Anterior cingulate cortex (tissue), 58 donors: Measurements from ENCODE around the gene AFG3L2.
A peak's percentile ranks its signal among the peaks of the same experiment; 100 is the strongest.

ENCODE experiments used
- DNase-seq, 58 donors: peaks; one replicate each; lab custom pipeline; 2025; lab: John Stamatoyannopoulos, UW

Gene AFG3L2

DNA sequence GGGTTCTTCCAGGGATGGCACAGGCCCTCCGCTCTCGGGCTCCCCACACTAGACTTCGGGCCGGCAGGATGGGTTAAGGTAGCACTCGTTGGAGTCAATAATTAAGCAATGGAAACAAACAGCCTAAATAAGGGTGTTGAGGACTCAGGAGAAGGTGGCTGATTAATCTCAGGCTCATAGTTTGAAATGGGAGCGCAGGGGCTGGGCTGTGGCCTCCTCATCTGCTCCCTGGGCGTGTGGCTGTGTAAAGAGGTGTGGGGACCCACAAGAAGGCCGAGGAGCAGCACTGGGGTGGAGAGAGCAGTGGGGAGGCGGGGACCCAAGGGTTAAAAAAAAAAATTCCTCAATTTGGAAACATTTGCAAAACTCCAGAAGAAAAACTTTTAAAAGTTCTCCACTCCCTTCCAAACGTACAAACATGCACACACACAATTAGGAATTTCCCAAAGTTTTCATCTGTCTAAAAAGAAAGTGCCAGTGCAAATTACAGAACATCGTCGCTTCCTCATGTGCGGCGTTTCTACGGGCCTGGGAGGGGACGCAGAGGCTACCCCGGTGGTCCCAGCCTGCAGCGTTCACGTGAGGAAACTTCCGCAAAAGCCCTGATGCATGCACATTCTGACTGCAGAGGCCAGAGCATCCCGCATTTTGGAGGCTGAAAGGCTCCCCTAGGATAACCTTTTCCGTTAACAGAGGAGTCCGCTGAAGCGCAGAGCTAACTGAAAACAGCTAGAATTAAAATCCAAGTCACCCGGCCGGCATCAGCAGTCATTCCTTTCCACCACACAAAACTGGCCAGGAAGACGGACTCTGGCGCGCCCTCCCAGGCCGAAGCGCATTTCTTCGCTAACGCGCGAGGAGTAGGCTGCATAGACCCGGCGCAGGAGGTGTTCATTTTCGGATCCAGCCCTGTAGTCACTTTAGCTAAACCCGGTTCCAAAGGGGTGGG lies 70.0 kb downstream of the AFG3L2 start:
- DNase-seq = no peak

- no peak for DNase-seq
These were observed 70.9 kb downstream of the AFG3L2 start for GRCh38 chr18:12305930-12306629.

DNA sequence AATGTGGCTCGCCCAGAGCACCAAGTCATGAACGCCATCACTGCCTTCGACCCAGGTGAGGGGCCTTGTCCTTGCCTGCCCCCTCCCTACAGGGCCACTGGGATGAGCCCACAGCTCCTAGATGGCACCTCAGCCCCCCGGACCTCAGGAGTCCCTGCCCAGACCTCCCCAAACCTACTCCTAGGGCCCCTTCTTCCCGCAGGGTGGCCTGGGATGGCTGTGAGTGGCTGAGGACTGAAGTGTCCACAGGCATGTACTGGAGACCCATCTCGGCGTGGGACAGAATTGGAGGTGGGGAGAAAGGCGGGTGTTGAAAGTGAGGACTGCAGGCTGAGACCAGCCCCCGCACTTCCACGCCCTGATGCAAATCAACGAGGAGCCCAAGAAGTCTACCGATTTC lies 71.8 kb downstream of the AFG3L2 start:
- DNase-seq = no peak

DNA sequence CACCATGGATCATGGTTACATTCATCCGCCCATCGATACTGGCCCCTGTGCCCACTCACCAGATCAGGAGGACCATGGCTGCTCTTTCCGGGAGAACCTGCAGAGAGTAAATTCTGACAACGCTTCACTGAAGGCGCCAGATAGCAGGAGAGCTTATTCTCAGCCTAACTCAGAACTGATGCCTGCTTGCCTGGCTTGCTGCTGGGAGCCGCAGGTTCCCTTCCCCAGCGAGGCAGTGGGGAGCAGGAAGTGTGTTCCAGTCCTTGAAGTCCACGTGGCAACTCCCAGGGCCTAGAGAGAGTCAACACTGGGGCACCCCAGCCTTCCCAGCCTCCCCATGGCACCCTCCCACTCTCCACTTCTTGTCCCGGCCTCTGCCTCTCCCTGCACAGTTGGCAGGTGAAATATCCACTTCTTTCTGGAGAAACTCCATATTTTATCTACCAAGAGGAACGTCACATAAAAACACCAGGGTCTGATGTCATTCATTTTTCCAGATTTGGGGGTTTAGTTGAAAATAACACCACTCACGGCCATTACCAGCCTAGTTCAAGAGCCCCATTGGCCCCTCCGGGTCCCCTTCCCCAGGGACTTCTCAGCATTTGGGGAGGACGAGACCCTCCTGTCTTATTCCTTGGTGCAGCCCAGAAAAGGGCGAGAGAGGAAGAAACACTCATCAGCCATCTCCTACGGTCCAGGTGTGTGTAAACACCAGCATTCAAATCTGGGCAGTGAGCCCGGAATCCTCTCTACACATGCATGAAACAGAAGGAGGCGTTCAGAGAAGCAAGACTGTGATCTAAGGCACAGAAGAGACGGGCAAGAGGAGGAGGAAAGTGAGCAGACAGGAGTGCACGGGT lies 72.4 kb downstream of the AFG3L2 start:
- DNase-seq = peak in 13 of 58 donors; percentile 5 to 55 (median 23)

DNA sequence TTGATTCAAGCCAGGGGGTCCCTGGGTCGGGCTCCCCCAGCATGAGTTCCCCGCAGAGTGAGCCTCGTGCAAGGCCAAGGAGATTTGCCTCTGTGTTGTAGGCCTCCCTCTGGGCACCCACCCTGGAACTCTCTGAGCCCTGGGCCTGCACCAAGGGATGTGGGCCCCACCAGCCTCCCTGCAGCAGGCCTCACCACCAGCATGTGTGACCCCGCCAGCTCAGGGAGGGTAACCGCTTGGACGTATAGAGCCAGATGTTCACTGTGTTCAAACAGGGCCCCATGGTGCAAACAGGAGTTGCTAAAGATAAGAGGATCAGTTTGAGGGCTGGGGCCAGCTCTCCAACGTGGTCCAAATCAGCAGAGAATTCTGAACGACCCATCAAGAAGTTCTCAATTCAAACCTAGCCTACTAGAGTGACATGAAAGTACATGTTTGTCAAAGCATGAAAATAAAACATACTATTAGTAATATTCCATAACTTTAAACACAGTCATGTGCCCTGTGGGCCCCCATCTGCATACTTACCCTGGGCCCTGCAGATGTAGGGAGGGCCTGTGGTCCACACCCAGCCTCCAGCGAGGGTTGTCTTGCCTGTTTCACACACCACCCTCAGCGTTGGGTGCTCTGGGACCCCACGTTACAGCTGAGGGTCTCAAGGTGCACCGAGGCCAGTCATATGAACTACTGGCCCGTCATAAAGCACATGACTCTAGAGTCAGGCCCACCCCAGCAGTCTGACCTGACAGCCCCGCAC lies 74.5 kb downstream of the AFG3L2 start:
- no peak for DNase-seq

DNA sequence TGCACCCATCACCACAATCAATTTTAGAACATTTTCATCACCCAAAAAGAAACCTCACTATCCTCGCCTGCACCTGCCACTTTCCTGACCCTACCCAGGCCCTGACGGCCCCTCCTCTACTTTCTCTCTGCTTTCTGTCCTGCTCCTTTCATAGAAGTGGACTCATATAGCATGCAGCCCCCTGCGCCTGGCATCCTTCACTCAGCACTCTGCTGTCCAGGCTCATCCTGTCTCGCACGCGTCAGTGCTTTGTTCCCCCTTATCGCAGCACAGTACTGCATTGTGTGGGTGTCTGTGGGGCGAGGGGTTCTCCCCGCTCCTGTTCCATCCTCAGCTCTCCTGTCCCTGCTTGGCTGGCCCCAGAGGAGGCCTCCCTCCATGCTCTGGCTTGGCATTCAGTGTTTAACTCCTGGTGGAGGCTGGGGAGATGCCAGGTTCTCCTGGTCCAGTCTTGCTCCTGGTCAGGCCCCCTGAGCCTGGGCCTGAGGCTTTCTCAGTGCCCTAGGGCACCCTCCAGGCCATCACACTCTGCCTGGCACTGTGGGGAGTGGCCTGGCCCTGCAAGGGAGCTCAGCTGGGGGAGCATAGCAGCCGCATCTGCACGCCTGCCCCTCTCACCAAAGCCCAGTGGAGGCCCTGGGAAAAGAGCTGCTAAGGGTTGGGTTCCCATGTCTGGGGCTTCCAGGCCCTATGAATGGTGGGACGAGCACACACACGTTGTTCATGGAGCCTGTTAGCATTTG lies 75.6 kb downstream of the AFG3L2 start:
- no peak for DNase-seq

GRCh38 chr18:12299862-12300261 lies 77.2 kb downstream of the AFG3L2 start:
- DNase-seq = no peak

DNA sequence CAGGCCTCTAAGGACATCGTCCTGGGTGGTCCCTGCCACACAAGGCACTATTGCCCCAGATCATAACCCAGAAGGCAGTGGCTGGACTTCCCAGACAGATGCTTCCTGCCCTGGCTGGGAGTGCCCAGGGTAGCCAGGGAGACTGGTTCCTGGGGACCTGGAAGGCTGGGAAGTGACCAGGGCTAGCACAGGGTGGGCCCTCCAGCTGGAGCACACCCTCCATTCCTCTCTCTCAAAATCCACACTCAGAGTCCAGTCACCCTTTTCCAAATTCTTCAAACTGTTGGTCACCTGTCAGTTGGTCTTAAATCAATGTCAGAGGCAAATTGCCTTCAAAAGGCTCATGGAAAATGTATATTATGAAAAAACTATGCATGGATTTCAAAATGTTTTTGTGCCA lies 80.6 kb downstream of the AFG3L2 start:
- DNase-seq = no peak

DNA sequence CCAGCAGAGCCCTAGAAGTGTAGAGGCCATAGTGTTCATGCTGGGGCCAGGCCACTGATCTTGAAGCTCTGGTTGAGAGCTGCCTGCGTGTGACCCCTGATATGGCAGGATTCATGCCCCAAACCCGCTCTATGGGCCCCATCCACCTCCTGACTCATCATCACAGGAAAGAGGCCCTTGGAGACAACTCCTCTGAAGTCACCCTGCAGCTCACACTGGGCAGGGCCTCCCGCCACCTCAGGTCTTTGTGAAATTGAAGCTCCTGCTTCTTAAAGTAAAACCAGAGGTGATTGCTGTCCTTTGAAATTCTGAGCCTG lies 81.0 kb downstream of the AFG3L2 start:
- no peak for DNase-seq

- no peak for DNase-seq
These were observed 81.5 kb downstream of the AFG3L2 start for GRCh38 chr18:12295389-12296086.

DNA sequence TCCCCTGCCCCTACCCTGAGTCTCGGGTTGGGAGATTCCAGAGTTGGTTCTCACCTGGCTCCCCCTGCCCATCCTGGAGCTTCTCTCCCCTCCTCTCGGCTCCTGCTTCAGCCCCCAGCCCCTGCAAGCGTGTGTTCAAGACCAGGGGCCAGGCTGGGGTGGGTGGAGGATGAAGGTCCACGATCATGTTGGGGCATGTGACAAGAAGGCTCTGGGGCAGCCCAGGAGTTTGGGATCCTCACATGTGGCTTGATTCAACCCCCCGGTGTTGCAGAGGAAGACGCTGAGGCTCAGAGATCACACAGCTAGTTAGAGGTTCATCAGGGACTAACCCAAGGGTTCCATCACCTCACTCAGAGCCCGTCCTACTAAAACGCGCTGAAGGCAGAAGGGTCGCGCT lies 83.2 kb downstream of the AFG3L2 start:
- DNase-seq = no peak

DNA sequence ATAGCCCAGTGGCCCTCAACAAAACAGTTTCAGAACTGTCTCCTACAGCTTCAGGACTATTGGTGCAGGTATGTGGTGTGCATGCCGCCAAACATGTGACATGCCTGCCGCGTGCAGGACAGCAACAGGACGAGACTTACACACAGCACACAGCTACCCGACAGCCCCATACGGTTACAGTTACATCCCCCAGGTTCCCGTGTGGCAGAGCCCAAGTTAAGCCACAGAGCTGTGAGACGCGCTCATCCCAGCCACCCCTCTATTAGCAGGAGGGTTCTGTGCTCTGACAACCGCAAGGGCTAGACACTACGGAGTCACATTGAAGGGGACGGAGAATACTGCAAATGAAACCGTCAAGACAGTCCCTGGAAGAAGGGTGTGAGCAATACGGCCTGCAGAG lies 85.3 kb downstream of the AFG3L2 start:
- no peak for DNase-seq

- no peak for DNase-seq
These were observed 85.9 kb downstream of the AFG3L2 start for GRCh38 chr18:12291161-12291560.

DNA sequence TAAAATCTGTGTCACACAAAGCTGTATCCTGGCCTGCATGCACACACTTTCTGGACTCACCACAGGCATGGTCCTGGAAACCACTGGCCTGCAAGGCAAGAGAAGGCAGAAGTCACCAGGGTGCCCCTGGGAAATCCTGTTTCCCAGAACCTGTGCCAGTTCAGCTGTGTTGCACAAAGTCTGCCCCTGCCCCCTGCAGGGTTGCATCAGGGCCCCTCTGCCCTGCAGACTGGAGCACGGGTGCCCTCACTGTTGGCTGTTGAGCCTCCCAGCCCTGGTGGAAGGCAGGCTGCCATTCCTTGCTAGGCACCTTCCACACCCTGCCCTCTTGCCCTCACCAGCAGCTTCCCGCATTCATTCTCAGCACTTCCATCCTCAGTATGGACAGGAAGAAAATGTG lies 86.9 kb downstream of the AFG3L2 start:
- DNase-seq = no peak

GRCh38 chr18:12288403-12288755 lies 88.6 kb downstream of the AFG3L2 start:
- DNase-seq = no peak

- peak in 4 of 58 donors; percentile 9 to 37 (median 21) for DNase-seq
These were observed 89.2 kb downstream of the AFG3L2 start for GRCh38 chr18:12287684-12288402.

DNA sequence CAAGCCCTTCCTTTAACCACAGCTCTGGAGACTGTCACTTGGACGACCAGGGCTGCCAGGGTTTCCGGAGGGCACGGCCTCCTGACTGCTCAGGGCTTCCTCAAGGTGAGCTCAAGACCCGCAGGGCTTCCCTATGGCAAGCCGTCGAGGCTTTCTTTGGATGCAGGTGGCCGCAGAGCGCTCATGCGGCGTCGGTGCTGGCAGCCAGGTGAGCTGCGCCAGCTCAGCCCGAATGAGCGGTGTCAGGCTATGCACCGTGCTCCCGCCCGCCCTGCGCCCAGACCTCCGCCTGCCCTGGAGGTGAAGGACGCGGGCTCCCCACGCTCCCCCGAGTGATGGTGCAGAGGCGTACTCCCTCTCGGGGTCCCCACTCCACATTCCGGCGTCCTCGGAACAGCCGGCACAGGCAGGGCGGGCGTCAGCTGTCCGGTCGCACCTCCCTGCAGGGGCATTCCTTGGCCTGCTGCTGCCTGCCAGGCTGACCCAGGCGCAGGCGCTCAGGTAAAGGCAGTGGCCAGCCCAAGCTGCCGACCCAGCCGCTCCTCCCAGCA lies 89.8 kb downstream of the AFG3L2 start:
- DNase-seq = no peak

DNA sequence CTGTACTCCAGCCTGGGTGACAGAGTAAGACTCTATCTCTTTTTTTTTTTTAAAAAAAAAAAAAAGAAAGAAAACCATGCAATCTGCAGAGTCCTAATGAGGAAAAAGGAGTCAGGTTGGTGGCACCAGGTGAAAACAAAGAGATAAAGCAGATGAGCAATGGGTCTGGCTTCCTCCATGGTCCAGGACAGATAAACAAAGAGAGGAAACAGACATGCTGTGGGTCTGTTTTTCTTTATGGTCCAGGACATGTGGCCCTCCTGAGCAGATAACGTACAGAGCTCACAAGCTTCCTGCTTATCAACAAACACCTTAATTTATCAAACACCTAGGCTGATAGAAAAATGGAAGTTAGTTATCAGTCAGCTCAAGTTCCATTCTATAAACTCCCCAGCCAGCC lies 93.4 kb downstream of the AFG3L2 start:
- no peak for DNase-seq
